Lung (tissue), 12 donors: ENCODE data around the gene ARSB. TPM values are rescaled to one million over a fixed set of nuclear protein-coding genes. Genes with fewer than 3 reads are reported as not detected.

Experiments
- ATAC-seq: fragments of 200-7000 bp; cut with Tn5 transposase; one replicate; pipeline ENCODE4 v1.9.1; 2020; ENCODE audit warnings: moderate number of reproducible peaks; ENCODE audit not compliant: insufficient read depth, low FRiP score
- DNase-seq, 3 donors: peaks; one replicate each; pipeline ENCODE4 v3.0.0-alpha.2; 2013 to 2017
- H3K27ac ChIP-seq, 2 donors: one replicate each; pipeline ENCODE4 v1.5.1; 2013; ENCODE audit warnings: mild to moderate bottlenecking in 2 of 2, moderate library complexity in 2 of 2, control low read depth in 1 of 2, inconsistent platforms in 1 of 2, low read depth in 1 of 2, low read length in 1 of 2
- H3K27me3 ChIP-seq, 3 donors: one replicate each; pipeline ENCODE4 v1.5.1; 2013; ENCODE audit warnings: low read length in 2 of 3; ENCODE audit not compliant: control insufficient read depth in 3 of 3, insufficient read depth in 3 of 3
- H3K36me3 ChIP-seq, 4 donors: one replicate each; pipeline ENCODE4 v1.5.1; 2013; ENCODE audit warnings: low read length in 4 of 4, mild to moderate bottlenecking in 1 of 4, moderate library complexity in 1 of 4; ENCODE audit not compliant: control insufficient read depth in 4 of 4, insufficient read depth in 4 of 4
- H3K4me1 ChIP-seq, 5 donors: one replicate each; pipeline ENCODE4 v1.5.1; 2013; ENCODE audit warnings: low read length in 5 of 5, mild to moderate bottlenecking in 2 of 5, moderate library complexity in 1 of 5; ENCODE audit not compliant: control insufficient read depth in 5 of 5, insufficient read depth in 5 of 5
- H3K4me3 ChIP-seq: one replicate; pipeline ENCODE4 v1.5.1; 2013; ENCODE audit warnings: mild to moderate bottlenecking, control low read depth, moderate library complexity
- H3K9ac ChIP-seq, 2 donors: one replicate each; pipeline ENCODE4 v1.5.1; 2013; ENCODE audit warnings: low read length in 2 of 2, control low read depth in 1 of 2; ENCODE audit not compliant: insufficient read depth in 1 of 2
- H3K9me3 ChIP-seq, 4 donors: one replicate each; pipeline ENCODE4 v1.5.1; 2013; ENCODE audit warnings: low read length in 3 of 4, mild to moderate bottlenecking in 1 of 4, moderate library complexity in 1 of 4; ENCODE audit not compliant: control insufficient read depth in 4 of 4, insufficient read depth in 3 of 4
- WGBS, 2 donors: extraction: QIAGEN DNeasy Blood & Tissue Kit; methylation state at CpG; one replicate each; pipeline ENCODE4 v1.1.7; 2013; 5-methylcytosine and 5-hydroxymethylcytosine counted together
- polyA plus RNA-seq, 2 donors: library from polyadenylated mRNA; stranded (reverse); fragments of 200-250 nt; gene quantifications; one replicate each; pipeline ENCODE4 v1.2.1, GENCODE V29; 2013
- total RNA-seq, 2 donors: library from RNA; depleted of rRNA in 1 of 2; stranded (reverse); fragments of >200 nt in 1 of 2; gene quantifications; one replicate each; pipeline ENCODE4 v1.2.1, GENCODE V29; 2014 to 2021
- TF ChIP-seq, protein P1 (sequence below): IDR thresholded peaks from 2 replicates; pipeline ENCODE4 v1.5.1; 2012; ENCODE audit warnings: mild to moderate bottlenecking; ENCODE audit errors: control extremely low read depth, extremely low read depth
- donor health status: control.
- donor health status: control.
- donor health status: Bipolar disorder and iron deficiency.
- donor health status: healthy.
- donor health status: DM: yes; HTN: yes; CAD: no.

ARSB gene
- total and polyA plus RNA-seq, 4 donors: 3.2 to 17.3 (median 11.1) TPM

DNA sequence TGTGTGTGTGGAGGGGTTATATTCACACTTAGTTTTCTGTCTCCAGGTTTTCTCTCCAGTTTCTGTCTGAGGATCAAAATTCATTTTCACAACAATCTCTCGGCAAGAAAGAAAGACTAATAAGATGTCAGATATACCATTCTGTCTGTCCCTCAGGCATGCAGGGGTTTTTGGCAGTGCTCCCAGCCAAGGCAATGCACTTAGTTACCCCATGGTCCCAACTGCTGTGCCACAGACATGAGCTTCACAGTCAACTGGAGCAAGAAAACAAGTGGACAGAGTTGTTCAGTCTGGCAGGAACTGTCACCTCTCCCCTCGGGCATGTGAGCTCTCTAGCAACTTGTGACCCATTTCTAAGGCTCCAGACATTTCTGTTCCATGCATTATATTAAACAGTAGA, 234.8 kb downstream of the ARSB start:
- peaks cover 0 to 13% (median 0%) of the 10 kb centered on the region in 5 donors for H3K4me1 ChIP-seq
- ATAC-seq (no peak), DNase-seq (no peak)
- TF ChIP-seq, protein P1, sequence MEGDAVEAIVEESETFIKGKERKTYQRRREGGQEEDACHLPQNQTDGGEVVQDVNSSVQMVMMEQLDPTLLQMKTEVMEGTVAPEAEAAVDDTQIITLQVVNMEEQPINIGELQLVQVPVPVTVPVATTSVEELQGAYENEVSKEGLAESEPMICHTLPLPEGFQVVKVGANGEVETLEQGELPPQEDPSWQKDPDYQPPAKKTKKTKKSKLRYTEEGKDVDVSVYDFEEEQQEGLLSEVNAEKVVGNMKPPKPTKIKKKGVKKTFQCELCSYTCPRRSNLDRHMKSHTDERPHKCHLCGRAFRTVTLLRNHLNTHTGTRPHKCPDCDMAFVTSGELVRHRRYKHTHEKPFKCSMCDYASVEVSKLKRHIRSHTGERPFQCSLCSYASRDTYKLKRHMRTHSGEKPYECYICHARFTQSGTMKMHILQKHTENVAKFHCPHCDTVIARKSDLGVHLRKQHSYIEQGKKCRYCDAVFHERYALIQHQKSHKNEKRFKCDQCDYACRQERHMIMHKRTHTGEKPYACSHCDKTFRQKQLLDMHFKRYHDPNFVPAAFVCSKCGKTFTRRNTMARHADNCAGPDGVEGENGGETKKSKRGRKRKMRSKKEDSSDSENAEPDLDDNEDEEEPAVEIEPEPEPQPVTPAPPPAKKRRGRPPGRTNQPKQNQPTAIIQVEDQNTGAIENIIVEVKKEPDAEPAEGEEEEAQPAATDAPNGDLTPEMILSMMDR: no peak
- no peaks in the 10 kb centered on the region for H3K36me3 ChIP-seq
- no peak overlapping the region for H3K4me3 ChIP-seq
- 46 to 48% methylated on average over 2 of the region's 2 CpGs for WGBS, 2 donors
- no peaks in the 10 kb centered on the region for H3K9me3 ChIP-seq
- H3K9ac ChIP-seq: no peak overlapping the region
- no peaks in the 10 kb centered on the region for H3K27me3 ChIP-seq
- no peak overlapping the region for H3K27ac ChIP-seq

DNA sequence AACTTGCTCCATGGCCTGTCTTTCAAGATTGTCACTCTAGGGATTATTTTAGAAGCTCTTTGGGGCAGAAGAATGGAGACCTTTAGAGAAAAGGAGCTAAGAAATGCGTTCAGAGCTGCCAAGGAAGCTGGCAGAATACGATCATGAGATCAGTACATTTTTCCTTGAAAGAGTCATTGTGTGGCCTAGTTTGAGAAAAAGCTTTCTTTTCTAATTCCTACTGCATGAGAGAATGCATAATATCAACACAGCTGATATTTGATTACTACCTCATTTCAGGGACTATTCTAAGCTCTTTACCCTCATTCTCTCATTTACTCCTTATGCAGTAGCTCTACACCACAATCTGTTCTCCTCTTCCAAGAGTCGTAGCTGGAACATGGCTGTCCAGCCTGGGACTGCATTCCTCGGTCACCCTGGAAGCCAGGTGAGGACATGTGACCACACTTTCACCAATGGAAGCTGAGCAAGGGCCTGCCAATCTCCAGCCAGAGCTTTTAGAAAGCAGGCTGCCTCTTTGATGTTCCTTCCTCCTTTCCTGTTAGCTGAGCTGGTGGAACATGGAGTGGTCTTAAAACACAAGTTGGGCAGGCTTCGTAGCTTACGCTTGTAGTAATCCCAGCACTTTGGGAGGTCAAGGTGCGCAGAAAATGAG, 237.3 kb downstream of the ARSB start:
- DNase-seq (peak; percentile 26 to 73 (median 67)), ATAC-seq (no peak)
- Histone ChIP-seq H3K27ac (peak overlapping the region in 1 of 2 donors; percentile 21), H3K9me3 (no peaks in the 10 kb centered on the region), H3K27me3 (no peaks in the 10 kb centered on the region), H3K9ac (no peak overlapping the region), H3K4me3 (no peak overlapping the region), H3K36me3 (no peaks in the 10 kb centered on the region), H3K4me1 (peaks cover 0 to 20% (median 0%) of the 10 kb centered on the region in 5 donors)
- TF ChIP-seq, protein P1: no peak
- 82 to 91% methylated on average over 7 of the region's 7 CpGs for WGBS, 2 donors

DNA sequence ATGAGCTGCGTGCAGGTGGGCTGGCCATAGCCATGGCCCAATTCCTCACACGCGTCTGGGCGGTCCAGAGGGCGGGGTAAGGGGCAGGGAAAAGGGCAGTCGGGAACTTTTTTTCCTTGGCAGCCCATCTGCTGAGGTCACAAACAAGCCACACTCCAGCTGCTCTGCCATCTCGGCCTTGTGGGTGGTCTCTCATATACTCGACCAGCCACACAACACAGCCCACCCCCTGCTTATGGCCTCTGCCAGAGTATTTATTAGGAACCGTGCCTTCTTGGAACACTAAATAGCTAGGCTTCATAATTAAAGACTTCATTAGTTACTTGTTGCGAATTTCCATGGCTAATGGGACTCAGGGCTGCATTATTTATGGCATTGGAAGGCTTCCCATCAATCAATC, 238.1 kb downstream of the ARSB start:
- no peak overlapping the region for H3K27ac ChIP-seq
- WGBS, 2 donors: 76 to 77% methylated on average over 10 of the region's 10 CpGs
- no peak overlapping the region for H3K4me3 ChIP-seq
- TF ChIP-seq, protein P1: no peak
- H3K4me1 ChIP-seq: peaks cover 0 to 20% (median 0%) of the 10 kb centered on the region in 5 donors
- no peaks in the 10 kb centered on the region for H3K36me3 ChIP-seq
- no peak overlapping the region for H3K9ac ChIP-seq
- DNase-seq: peak; percentile 24 to 62 (median 42)
- no peaks in the 10 kb centered on the region for H3K9me3 ChIP-seq
- ATAC-seq: no peak
- H3K27me3 ChIP-seq: no peaks in the 10 kb centered on the region
